SJCRH30 (cell line): ENCODE data around the gene FAM170B. TPM values are rescaled to one million over a fixed set of nuclear protein-coding genes. Genes with fewer than 3 reads are reported as not detected.

Source experiments
- DNase-seq, 2 experiments: peaks; one replicate each; pipeline ENCODE4 v3.0.0-alpha.2; 2015 to 2020
- H3K27ac ChIP-seq: fragments of 250-450 bp; sonication (Bioruptor Pico); 2 replicates; pipeline ENCODE4 v1.5.1; 2020; ENCODE audit warnings: mild to moderate bottlenecking, moderate library complexity
- H3K27me3 ChIP-seq: fragments of 250-450 bp; sonication (Bioruptor Pico); 2 replicates; pipeline ENCODE4 v1.5.1; 2020; ENCODE audit warnings: mild to moderate bottlenecking, moderate library complexity
- H3K36me3 ChIP-seq: fragments of 250-450 bp; sonication (Bioruptor Pico); 2 replicates; pipeline ENCODE4 v1.5.1; 2020; ENCODE audit warnings: mild to moderate bottlenecking, moderate library complexity
- H3K4me1 ChIP-seq: fragments of 250-450 bp; sonication (Bioruptor Pico); 2 replicates; pipeline ENCODE4 v1.5.1; 2020; ENCODE audit warnings: mild to moderate bottlenecking, moderate library complexity
- H3K4me3 ChIP-seq: fragments of 250-450 bp; sonication (Bioruptor Pico); 2 replicates; pipeline ENCODE4 v1.5.1; 2020; ENCODE audit warnings: mild to moderate bottlenecking, moderate library complexity
- H3K9me3 ChIP-seq: fragments of 250-450 bp; sonication (Bioruptor Pico); replicated peaks from 2 replicates; pipeline ENCODE4 v1.5.1; 2020; ENCODE audit warnings: mild to moderate bottlenecking, moderate library complexity
- total RNA-seq: library from RNA; depleted of rRNA; stranded (reverse); fragments of >200 nt; shearing (Covaris generic); gene quantifications from 2 replicates; pipeline ENCODE4 v1.2.3, GENCODE V29; 2014

FAM170B gene
- total RNA-seq, 1 experiment from 2014 or later: not detected

GRCh38 chr10:49129376-49129775, 4.4 kb downstream of the FAM170B start:
- H3K36me3 ChIP-seq: no peaks in the 10 kb centered on the region
- no peak for DNase-seq
- H3K4me3 ChIP-seq: no peak overlapping the region
- 0 out of 2 replicates have a peak, but pooled peaks cover 3% of the 10 kb centered on the region for H3K9me3 ChIP-seq
- H3K27me3 ChIP-seq: no peaks in the 10 kb centered on the region
- H3K4me1 ChIP-seq: peaks cover 6% of the 10 kb centered on the region; the same call in 1 of the 2 replicates
- no peak overlapping the region for H3K27ac ChIP-seq

- Histone ChIP-seq H3K27me3 (no peaks in the 10 kb centered on the region), H3K36me3 (no peaks in the 10 kb centered on the region)
- DNase-seq: peak in 1 of 2 experiments; percentile 29
Measured at GRCh38 chr10:49128854-49129253, 5.0 kb downstream of the FAM170B start.

GRCh38 chr10:49123981-49124950, 9.6 kb downstream of the FAM170B start:
- no peaks in the 10 kb centered on the region for H3K27me3 ChIP-seq
- H3K9me3 ChIP-seq: 0 out of 2 replicates have a peak, but pooled peaks cover 3% of the 10 kb centered on the region
- no peak overlapping the region for H3K4me3 ChIP-seq
- H3K4me1 ChIP-seq: peaks cover 6% of the 10 kb centered on the region; the same call in 1 of the 2 replicates
- H3K36me3 ChIP-seq: no peaks in the 10 kb centered on the region
- peak overlapping the region; percentile 88 for H3K27ac ChIP-seq
- peak; percentile 54 to 84 for DNase-seq

More at GRCh38 chr10:49128854-49129253, 5.0 kb downstream of the FAM170B start:
- no peak overlapping the region for H3K27ac ChIP-seq
- H3K4me1 ChIP-seq: peaks cover 10% of the 10 kb centered on the region; the same call in 1 of the 2 replicates
- H3K4me3 ChIP-seq: no peak overlapping the region
- 0 out of 2 replicates have a peak, but pooled peaks cover 3% of the 10 kb centered on the region for H3K9me3 ChIP-seq

GRCh38 chr10:49120911-49121310, 12.9 kb downstream of the FAM170B start:
- H3K4me3 ChIP-seq: no peak overlapping the region
- 0 out of 2 replicates have a peak, but pooled peaks cover 3% of the 10 kb centered on the region for H3K9me3 ChIP-seq
- H3K27ac ChIP-seq: no peak overlapping the region
- no peak for DNase-seq
- no peaks in the 10 kb centered on the region for H3K36me3 ChIP-seq
- H3K4me1 ChIP-seq: 0 out of 2 replicates have a peak, but pooled peaks cover 8% of the 10 kb centered on the region
- H3K27me3 ChIP-seq: no peaks in the 10 kb centered on the region

GRCh38 chr10:49119746-49120145, 14.1 kb downstream of the FAM170B start:
- Histone ChIP-seq H3K27me3 (no peaks in the 10 kb centered on the region), H3K4me1 (0 out of 2 replicates have a peak, but pooled peaks cover 8% of the 10 kb centered on the region), H3K9me3 (no peaks in the 10 kb centered on the region), H3K4me3 (no peak overlapping the region), H3K27ac (no peak overlapping the region), H3K36me3 (no peaks in the 10 kb centered on the region)
- no peak for DNase-seq

GRCh38 chr10:49118430-49119074, 15.3 kb downstream of the FAM170B start:
- H3K4me1 ChIP-seq: 0 out of 2 replicates have a peak, but pooled peaks cover 2% of the 10 kb centered on the region
- no peaks in the 10 kb centered on the region for H3K9me3 ChIP-seq
- no peak overlapping the region for H3K4me3 ChIP-seq
- DNase-seq: peak; percentile 16 to 61
- H3K27ac ChIP-seq: no peak overlapping the region
- no peaks in the 10 kb centered on the region for H3K36me3 ChIP-seq
- H3K27me3 ChIP-seq: no peaks in the 10 kb centered on the region

- no peaks in the 10 kb centered on the region for H3K27me3 ChIP-seq
- H3K4me1 ChIP-seq: 0 out of 2 replicates have a peak, but pooled peaks cover 2% of the 10 kb centered on the region
- no peak overlapping the region for H3K4me3 ChIP-seq
- no peak overlapping the region for H3K27ac ChIP-seq
- no peak for DNase-seq
- H3K36me3 ChIP-seq: no peaks in the 10 kb centered on the region
- no peaks in the 10 kb centered on the region for H3K9me3 ChIP-seq
Measured at GRCh38 chr10:49117376-49118070, 16.3 kb downstream of the FAM170B start.

GRCh38 chr10:49116509-49117375, 17.1 kb downstream of the FAM170B start:
- no peaks in the 10 kb centered on the region for H3K36me3 ChIP-seq
- no peak for DNase-seq
- H3K27ac ChIP-seq: no peak overlapping the region
- H3K4me1 ChIP-seq: 0 out of 2 replicates have a peak, but pooled peaks cover 2% of the 10 kb centered on the region
- no peak overlapping the region for H3K4me3 ChIP-seq
- H3K9me3 ChIP-seq: no peaks in the 10 kb centered on the region
- H3K27me3 ChIP-seq: no peaks in the 10 kb centered on the region

- Histone ChIP-seq H3K27ac (no peak overlapping the region), H3K27me3 (no peaks in the 10 kb centered on the region), H3K9me3 (no peaks in the 10 kb centered on the region), H3K4me3 (peak overlapping the region; percentile 33; the same call in 1 of the 2 replicates), H3K36me3 (no peaks in the 10 kb centered on the region), H3K4me1 (peaks cover 3% of the 10 kb centered on the region)
- DNase-seq: no peak
Measured at GRCh38 chr10:49115796-49116508, 17.9 kb downstream of the FAM170B start.

GRCh38 chr10:49115015-49115795, 18.6 kb downstream of the FAM170B start, which contains the start of gene VSTM4:
TSS of gene VSTM4 (minus strand) at chr10:49115522. CDS start at chr10:49115485, 37 bp downstream.
- H3K4me3 ChIP-seq: peak within 1 kb of the TSS; percentile 64
- peak; percentile 52 to 55 for DNase-seq
- H3K4me1 ChIP-seq: peaks cover 10% of the 10 kb centered on the region
- H3K27me3 ChIP-seq: no peaks in the 10 kb centered on the region
- no peaks in the 10 kb centered on the region for H3K9me3 ChIP-seq
- no peaks in the 10 kb centered on the region for H3K36me3 ChIP-seq
- H3K27ac ChIP-seq: peak within 1 kb of the TSS; percentile 56

GRCh38 chr10:49114718-49115014, 19.2 kb downstream of the FAM170B start:
- Histone ChIP-seq H3K27ac (peak overlapping the region; percentile 56), H3K4me3 (peak overlapping the region; percentile 64), H3K4me1 (peaks cover 11% of the 10 kb centered on the region), H3K9me3 (no peaks in the 10 kb centered on the region), H3K27me3 (no peaks in the 10 kb centered on the region), H3K36me3 (no peaks in the 10 kb centered on the region)
- no peak for DNase-seq

GRCh38 chr10:49113741-49114141, 20.1 kb downstream of the FAM170B start:
- H3K4me1 ChIP-seq: peaks cover 20% of the 10 kb centered on the region
- no peak overlapping the region for H3K27ac ChIP-seq

More at GRCh38 chr10:49113741-49114141, 20.1 kb downstream of the FAM170B start:
- Histone ChIP-seq H3K27me3 (no peaks in the 10 kb centered on the region), H3K4me3 (no peak overlapping the region), H3K36me3 (no peaks in the 10 kb centered on the region), H3K9me3 (no peaks in the 10 kb centered on the region)
- no peak for DNase-seq
